HK-2 (cell line): ENCODE data around the gene CASP7.

Source experiments
- DNase-seq: peaks from one replicate; pipeline ENCODE4 v3.0.0-alpha.2; 2018; ENCODE audit not compliant: unreplicated experiment

The CASP7 gene

GRCh38 chr10:113712024-113712423 is 32.3 kb downstream of the CASP7 start:
- no peak for DNase-seq

DNA sequence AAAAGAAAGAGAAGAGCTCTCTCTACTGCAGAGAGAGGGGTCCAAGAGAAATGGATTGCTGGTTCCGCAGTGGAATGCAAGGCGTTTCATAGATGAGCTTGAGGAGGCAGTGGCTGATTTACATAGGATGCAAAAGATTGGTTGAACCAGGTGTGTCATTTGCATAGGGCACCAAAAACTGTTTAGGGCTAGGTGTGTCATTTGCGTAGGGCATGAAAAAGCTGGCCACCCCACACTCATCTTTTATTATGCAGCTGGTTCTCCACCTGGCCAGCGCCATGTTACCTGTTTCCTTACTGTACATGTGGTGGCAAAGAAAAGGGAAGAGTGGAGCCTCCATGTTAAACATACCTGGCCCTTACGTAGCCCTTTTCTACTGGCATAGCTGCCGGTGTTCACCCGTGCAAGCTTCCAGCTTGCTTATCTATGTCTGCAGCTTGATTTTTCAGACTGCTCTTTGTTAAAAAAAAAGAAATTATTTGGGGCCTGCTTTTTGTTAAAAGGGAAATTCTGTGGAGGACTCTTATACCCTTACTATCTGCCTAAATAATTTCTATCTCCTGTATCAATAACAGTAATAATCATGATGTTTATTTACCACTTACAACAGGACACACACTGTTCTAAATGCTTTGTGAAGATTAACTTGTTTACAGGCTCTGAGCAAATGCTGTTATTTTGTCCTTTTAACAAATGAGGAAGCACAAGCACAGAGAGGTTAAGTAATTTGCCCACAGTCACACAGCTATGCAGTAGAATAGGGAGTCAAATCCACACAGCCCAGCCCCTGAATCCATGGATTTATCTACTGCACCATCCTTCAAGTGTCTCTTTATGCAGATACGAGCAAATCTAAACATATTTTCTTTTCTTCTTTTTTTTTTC is 33.3 kb downstream of the CASP7 start:
- DNase-seq, result no peak

GRCh38 chr10:113713640-113713982 is 33.9 kb downstream of the CASP7 start:
- DNase-seq, result no peak

GRCh38 chr10:113716109-113716910 is 36.6 kb downstream of the CASP7 start:
- no peak for DNase-seq

- DNase-seq, result no peak
Measured at GRCh38 chr10:113718969-113719822, 39.5 kb downstream of the CASP7 start.

GRCh38 chr10:113720386-113720785 is 40.7 kb downstream of the CASP7 start:
- DNase-seq, result no peak

- no peak for DNase-seq
Measured at GRCh38 chr10:113732160-113732881, 52.6 kb downstream of the CASP7 start.

DNA sequence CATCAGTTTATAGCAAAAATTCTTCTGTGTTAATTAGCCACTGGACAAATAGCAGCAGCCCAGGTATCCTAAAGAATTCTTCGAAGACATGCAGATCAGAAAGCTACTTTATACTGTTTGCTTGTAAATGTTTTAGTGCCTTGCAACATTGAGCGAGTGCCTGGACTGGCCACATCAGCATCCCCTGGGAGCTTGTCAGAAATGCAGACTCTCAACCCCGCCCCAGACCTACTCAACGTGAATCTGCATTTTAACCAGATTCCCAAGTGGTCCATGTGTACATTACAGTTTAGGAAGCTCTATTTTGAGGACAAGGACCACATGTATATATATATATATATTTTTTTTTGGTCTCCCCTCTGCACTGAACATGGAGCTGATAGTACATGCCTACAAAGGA is 53.3 kb downstream of the CASP7 start:
- no peak for DNase-seq

GRCh38 chr10:113733635-113734034 is 53.9 kb downstream of the CASP7 start:
- DNase-seq, result no peak

- peak; percentile 17 for DNase-seq
Measured at GRCh38 chr10:113735913-113736312, 56.2 kb downstream of the CASP7 start.

- no peak for DNase-seq
Measured at GRCh38 chr10:113736576-113736975, 56.9 kb downstream of the CASP7 start.

DNA sequence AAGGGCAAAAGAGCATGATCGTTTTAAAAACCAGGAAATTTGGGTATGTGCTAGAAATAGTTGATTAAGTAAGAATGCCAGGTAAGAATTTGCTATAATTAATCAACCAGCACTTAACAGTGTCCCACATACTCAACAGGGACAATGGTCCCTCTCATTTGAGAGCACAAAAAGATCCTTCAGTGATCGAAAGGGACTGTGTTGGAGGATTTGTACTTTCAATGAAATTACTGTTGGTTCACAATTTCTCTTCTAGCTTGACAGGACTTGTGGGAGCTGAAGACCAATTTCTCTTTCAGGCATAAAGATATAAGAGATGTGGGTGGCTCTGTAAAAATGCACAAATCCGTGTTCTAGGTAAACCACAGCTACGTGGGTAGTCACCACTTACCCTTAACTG is 59.3 kb downstream of the CASP7 start:
- no peak for DNase-seq

DNA sequence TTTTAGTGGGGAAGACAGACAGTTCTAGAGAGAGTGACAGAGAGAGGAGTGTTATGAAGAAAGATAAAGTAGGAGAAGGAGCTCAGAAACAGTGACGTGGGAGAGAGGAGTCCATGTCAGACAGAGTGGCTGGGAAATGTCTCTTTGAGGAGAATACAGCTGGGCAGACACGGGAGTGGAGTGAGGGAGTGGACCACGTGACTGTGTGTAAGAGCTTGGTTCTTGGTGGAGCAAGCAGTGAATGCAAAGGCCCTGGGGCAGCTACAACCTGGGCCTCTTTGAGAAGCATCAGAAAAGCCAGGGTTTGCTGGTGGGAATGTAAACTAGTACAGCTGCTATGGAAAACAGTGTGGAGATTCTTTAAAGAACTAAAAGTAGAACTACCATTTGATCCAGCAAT is 59.9 kb downstream of the CASP7 start:
- DNase-seq, result no peak

DNA sequence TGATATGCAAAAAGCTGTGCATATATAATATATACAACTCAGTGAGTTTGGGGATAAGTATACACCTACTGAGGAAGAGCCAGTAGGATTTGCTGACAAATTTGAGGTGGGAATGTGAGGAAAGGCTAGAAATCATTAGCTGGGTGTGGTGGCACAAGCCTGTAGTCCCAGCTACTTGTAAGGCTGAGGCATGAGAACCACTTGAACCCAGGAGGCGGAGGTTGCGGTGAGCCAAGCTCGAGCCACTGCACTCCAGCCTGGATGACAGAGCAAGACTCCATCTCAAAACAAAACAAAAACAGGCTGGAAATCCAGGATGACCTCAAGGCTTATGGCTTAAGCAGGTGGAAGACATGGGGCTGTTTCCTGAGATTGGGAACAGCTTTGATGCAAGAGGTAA is 61.1 kb downstream of the CASP7 start:
- DNase-seq, result no peak

- DNase-seq, result no peak
Measured at GRCh38 chr10:113742466-113742865, 62.8 kb downstream of the CASP7 start.

GRCh38 chr10:113743594-113743993 is 63.9 kb downstream of the CASP7 start:
- DNase-seq, result no peak

DNA sequence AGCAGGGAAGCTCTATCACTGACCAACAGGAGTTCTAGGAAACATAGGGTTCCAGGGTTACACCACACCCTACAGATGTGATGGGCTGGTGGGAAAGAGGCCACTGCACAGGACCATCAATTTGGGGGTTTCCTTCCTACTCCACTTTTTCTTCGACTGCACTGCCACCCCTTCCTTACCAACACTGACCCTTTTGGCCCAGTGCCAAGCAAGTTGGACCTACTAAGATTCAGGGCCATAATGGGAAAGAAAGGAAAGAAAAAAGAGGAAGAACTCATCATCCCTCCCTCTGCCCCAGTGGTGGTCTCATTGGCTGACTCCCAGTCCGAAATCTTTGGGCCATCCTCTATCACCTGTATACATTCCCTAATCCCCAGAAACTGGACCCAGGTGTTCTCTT is 65.7 kb downstream of the CASP7 start:
- DNase-seq, result no peak

- no peak for DNase-seq
Measured at GRCh38 chr10:113746217-113746957, 66.7 kb downstream of the CASP7 start.

- DNase-seq, result no peak
Measured at GRCh38 chr10:113751181-113751732, 71.5 kb downstream of the CASP7 start, which contains the start of gene PLEKHS1. Gene PLEKHS1, plus strand, starts transcription at chr10:113751682. Its CDS starts 3,596 bp downstream, at chr10:113755278.

- DNase-seq, result no peak
Measured at GRCh38 chr10:113752553-113752952, 72.8 kb downstream of the CASP7 start.
